KMS-11 (cell line): Measurements from ENCODE around the gene FOLR1.
"Not testable (repeated sequence)": the region's sequence is repeated elsewhere in the genome, so short reads cannot be mapped to it uniquely, and the experiment has no call there.

ENCODE experiments used
- H2AFZ ChIP-seq: fragments of 200-600 bp; sonication (generic); 2 replicates; pipeline ENCODE4 v1.6.1; 2016; ENCODE audit warnings: antibody characterized with exemption, mixed run types, low read depth
- H3K27ac ChIP-seq: fragments of 200-600 bp; sonication (generic); 2 replicates; pipeline ENCODE4 v1.6.1; 2016; ENCODE audit warnings: mild to moderate bottlenecking, mixed run types
- H3K27me3 ChIP-seq: fragments of 200-600 bp; sonication (generic); 2 replicates; pipeline ENCODE4 v1.6.1; 2017; ENCODE audit warnings: mild to moderate bottlenecking, low read depth, mixed run types, moderate library complexity; ENCODE audit not compliant: insufficient read depth
- H3K36me3 ChIP-seq: fragments of 200-600 bp; sonication (generic); 2 replicates; pipeline ENCODE4 v1.6.1; 2017; ENCODE audit warnings: mild to moderate bottlenecking, mixed run types; ENCODE audit not compliant: insufficient read depth
- H3K4me1 ChIP-seq: fragments of 200-600 bp; sonication (generic); 2 replicates; pipeline ENCODE4 v1.6.1; 2016; ENCODE audit warnings: mild to moderate bottlenecking, low read depth, mixed run types; ENCODE audit not compliant: poor library complexity, severe bottlenecking
- H3K4me2 ChIP-seq: fragments of 200-600 bp; sonication (generic); 2 replicates; pipeline ENCODE4 v1.7.0; 2016; ENCODE audit warnings: mild to moderate bottlenecking, mixed run types
- H3K4me3 ChIP-seq: fragments of 200-600 bp; sonication (generic); IDR thresholded peaks from 2 replicates; pipeline ENCODE4 v1.6.1; 2017; ENCODE audit warnings: low read depth, low read length, mixed read lengths; ENCODE audit not compliant: insufficient read depth
- H3K79me2 ChIP-seq: fragments of 200-600 bp; sonication (generic); 2 replicates; pipeline ENCODE4 v1.6.1; 2016; ENCODE audit warnings: low read depth, mixed run types; ENCODE audit not compliant: insufficient read depth
- H3K9ac ChIP-seq: fragments of 200-600 bp; sonication (generic); 2 replicates; pipeline ENCODE4 v1.6.1; 2016; ENCODE audit warnings: mild to moderate bottlenecking, mixed run types
- H4K20me1 ChIP-seq: fragments of 200-600 bp; sonication (generic); 2 replicates; pipeline ENCODE4 v1.6.1; 2016; ENCODE audit warnings: mild to moderate bottlenecking, mixed run types; ENCODE audit not compliant: insufficient read depth
- TF ChIP-seq, protein P1 (sequence below): fragments of 200-600 bp; sonication (generic); conservative IDR thresholded peaks from 2 replicates; pipeline ENCODE4 v1.6.1; 2017; ENCODE audit warnings: low read depth, mild to moderate bottlenecking, antibody characterized with exemption, low read length, moderate library complexity, mixed read lengths

The FOLR1 gene

DNA sequence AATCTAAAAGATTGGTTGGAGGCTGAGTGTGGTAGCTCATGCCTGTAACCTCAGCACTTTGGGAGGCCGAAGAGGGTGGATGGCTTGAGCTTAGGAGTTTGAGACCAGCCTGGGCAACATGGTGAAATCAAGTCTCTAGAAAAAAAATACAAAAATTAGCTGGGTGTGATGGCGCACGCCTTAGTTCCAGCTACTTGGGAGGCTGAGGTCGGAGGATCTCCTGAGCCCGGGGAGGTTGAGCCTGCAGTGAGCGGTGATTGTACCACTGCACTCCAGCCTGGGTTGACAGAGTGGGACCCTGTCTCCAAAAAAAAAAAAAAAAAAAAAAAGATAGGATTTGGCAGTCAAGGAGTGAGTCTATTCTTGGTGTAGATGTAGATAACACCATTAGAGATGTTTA lies 10.6 kb downstream of the FOLR1 start:
- Histone ChIP-seq H3K27ac (no peak overlapping the region), H3K79me2 (no peaks in the 10 kb centered on the region), H4K20me1 (no peaks in the 10 kb centered on the region), H2AFZ (no peak overlapping the region), H3K9ac (no peak overlapping the region), H3K4me2 (no peak overlapping the region), H3K36me3 (no peaks in the 10 kb centered on the region), H3K4me3 (no peak overlapping the region), H3K4me1 (no peaks in the 10 kb centered on the region), H3K27me3 (no peaks in the 10 kb centered on the region)
- TF ChIP-seq, protein P1, sequence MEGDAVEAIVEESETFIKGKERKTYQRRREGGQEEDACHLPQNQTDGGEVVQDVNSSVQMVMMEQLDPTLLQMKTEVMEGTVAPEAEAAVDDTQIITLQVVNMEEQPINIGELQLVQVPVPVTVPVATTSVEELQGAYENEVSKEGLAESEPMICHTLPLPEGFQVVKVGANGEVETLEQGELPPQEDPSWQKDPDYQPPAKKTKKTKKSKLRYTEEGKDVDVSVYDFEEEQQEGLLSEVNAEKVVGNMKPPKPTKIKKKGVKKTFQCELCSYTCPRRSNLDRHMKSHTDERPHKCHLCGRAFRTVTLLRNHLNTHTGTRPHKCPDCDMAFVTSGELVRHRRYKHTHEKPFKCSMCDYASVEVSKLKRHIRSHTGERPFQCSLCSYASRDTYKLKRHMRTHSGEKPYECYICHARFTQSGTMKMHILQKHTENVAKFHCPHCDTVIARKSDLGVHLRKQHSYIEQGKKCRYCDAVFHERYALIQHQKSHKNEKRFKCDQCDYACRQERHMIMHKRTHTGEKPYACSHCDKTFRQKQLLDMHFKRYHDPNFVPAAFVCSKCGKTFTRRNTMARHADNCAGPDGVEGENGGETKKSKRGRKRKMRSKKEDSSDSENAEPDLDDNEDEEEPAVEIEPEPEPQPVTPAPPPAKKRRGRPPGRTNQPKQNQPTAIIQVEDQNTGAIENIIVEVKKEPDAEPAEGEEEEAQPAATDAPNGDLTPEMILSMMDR: no peak

DNA sequence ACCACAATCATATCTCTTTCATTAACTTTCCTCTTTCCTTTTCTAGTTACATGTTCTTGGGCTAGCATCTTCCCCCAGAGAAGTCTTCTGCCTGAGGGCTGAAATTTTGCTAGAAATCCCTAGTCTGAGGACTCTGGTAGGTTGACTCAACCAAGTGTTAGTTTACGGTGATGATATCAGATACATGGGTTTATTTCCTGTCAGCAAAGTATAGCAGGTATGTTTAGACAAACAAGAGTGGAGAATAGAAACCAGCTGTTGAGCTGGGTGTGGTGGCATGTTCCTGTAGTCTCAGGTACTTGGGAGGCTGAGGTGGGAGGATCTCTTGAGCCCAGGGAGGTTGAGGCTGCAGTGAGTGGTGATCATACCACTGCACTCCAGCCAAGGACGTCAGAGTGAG lies 11.2 kb downstream of the FOLR1 start:
- TF ChIP-seq, protein P1: no peak
- Histone ChIP-seq H3K4me1 (no peaks in the 10 kb centered on the region), H3K79me2 (no peaks in the 10 kb centered on the region), H4K20me1 (no peaks in the 10 kb centered on the region), H2AFZ (no peak overlapping the region), H3K4me2 (no peak overlapping the region), H3K36me3 (no peaks in the 10 kb centered on the region), H3K4me3 (no peak overlapping the region), H3K27me3 (no peaks in the 10 kb centered on the region), H3K27ac (no peak overlapping the region), H3K9ac (no peak overlapping the region)

DNA sequence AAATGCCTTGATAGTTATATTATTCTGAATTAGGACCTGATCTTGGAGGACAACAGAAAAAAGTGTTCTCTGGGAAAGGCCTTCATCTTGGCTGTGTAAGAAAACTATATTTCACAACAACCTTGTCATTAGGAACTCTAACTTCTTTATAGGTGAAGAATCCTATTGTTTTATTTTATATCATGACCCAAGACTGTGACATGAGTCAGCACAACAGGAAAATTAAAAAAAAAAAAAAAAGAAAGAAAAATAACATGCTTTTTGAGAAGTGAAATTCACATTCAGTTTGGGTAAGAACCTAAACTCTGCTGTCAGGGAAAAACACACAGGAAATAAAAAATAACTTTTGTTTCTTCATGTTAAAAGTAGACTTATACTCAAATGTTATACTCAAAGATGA lies 12.9 kb downstream of the FOLR1 start:
- Histone ChIP-seq H3K36me3 (no peaks in the 10 kb centered on the region), H3K4me2 (no peak overlapping the region), H3K79me2 (no peaks in the 10 kb centered on the region), H2AFZ (no peak overlapping the region), H3K27me3 (no peaks in the 10 kb centered on the region), H4K20me1 (no peaks in the 10 kb centered on the region), H3K9ac (no peak overlapping the region), H3K4me3 (no peak overlapping the region), H3K4me1 (no peaks in the 10 kb centered on the region), H3K27ac (no peak overlapping the region)
- TF ChIP-seq, protein P1: no peak

DNA sequence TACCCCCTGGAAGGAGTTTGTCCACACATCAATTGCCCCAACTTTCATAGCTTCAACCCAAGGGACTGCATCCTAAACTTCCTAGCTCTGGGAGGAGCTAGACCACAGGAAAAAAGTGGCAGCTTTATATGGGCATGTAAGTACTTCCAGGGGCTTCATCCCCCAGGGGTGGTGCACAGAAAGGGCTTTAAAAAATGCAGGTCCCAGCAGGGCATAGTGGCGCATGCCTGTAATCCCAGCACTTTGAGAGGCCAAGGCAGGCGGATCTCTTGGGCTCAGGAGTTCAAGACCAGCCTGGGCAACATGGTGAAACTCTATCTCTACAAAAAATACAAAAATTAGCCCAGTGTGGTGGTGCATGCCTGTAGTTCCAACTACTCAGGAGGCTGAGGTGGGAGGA lies 14.9 kb downstream of the FOLR1 start:
- not testable (repeated sequence) for H3K27ac ChIP-seq, H3K36me3 ChIP-seq, H2AFZ ChIP-seq, H3K4me1 ChIP-seq, H3K4me2 ChIP-seq, H3K79me2 ChIP-seq, H3K4me3 ChIP-seq, H3K9ac ChIP-seq, H4K20me1 ChIP-seq, H3K27me3 ChIP-seq

DNA sequence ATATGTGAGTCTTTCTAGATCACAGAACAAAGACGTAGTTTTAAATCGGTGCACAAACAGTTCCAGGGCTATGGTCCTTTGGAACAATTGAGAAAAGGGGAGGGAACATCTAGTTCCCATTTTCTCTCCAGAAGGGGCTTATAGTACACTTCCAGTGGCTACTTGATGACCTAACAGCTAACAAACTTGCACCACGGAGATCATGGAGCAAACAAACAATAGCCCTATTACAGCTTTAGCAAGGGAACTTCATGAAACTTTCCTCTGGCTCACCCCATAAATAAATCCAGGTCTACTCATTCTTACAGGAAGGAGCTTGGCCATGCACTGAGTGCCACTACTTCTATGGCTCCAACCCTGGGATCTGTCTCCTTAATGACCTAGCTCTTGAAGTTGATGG lies 16.3 kb downstream of the FOLR1 start:
- Histone ChIP-seq H3K4me3 (no peak overlapping the region), H3K27ac (no peak overlapping the region), H3K79me2 (no peaks in the 10 kb centered on the region), H4K20me1 (no peaks in the 10 kb centered on the region), H3K36me3 (no peaks in the 10 kb centered on the region), H3K4me2 (no peak overlapping the region), H2AFZ (no peak overlapping the region), H3K9ac (no peak overlapping the region), H3K27me3 (no peaks in the 10 kb centered on the region), H3K4me1 (no peaks in the 10 kb centered on the region)
- TF ChIP-seq, protein P1: no peak
